ENCODE results near the gene TRPM5.

The TRPM5 gene

GRCh38 chr11:2400069-2400761, 44.1 kb downstream of the TRPM5 start, which contains the start of gene TSSC4:
TSSC4 (plus strand) TSS chr11:2400750; CDS start chr11:2402634, 1,884 bp downstream.
- H3K27ac ChIP-seq, result peak within 1 kb of the TSS; percentile 84 to 97 (median 88)
- H3K36me3 ChIP-seq, result peaks cover 50 to 78% (median 63%) of the 10 kb centered on the region in 11 experiments
- TF ChIP-seq Cebpa-rat (IDR thresholded peaks at IDR 0.05), result 0 out of 22 replicates have a peak, but pooled peaks of 1 of the 11 experiments have one; percentile 14
- no peaks in the 10 kb centered on the region for H3K9me3 ChIP-seq (replicated peaks in 1 of 11)
- no peaks in the 10 kb centered on the region for H3K27me3 ChIP-seq
- H3K4me1 ChIP-seq, result peaks cover 24 to 49% (median 40%) of the 10 kb centered on the region in 10 experiments
- H3K9ac ChIP-seq, result peak within 1 kb of the TSS; percentile 90 to 99 (median 93)
- H3K4me3 ChIP-seq, result peak within 1 kb of the TSS; percentile 82 to 100 (median 94)
- peaks cover 0 to 56% (median 18%) of the 10 kb centered on the region in 11 experiments; a peak in 15 of 22 replicates for H4K20me1 ChIP-seq
- peak within 1 kb of the TSS; percentile 93 to 100 (median 97) for H3K4me2 ChIP-seq

GRCh38 chr11:2399488-2400068, 44.7 kb downstream of the TRPM5 start:
- Histone ChIP-seq H4K20me1 (peaks cover 3 to 59% (median 20%) of the 10 kb centered on the region in 11 experiments; a peak in 18 of 22 replicates), H3K36me3 (peaks cover 50 to 72% (median 63%) of the 10 kb centered on the region in 11 experiments), H3K27ac (peak overlapping the region; percentile 70 to 95 (median 86)), H3K27me3 (no peaks in the 10 kb centered on the region), H3K4me1 (peaks cover 27 to 56% (median 46%) of the 10 kb centered on the region in 10 experiments), H3K4me3 (peak overlapping the region; percentile 58 to 82 (median 68)), H3K4me2 (peak overlapping the region; percentile 89 to 99 (median 96)), H3K9me3 (replicated peaks in 1 of 11) (no peaks in the 10 kb centered on the region), H3K9ac (peak overlapping the region; percentile 78 to 90 (median 85))
- TF ChIP-seq Cebpa-rat (IDR thresholded peaks at IDR 0.05), result no peak

DNA sequence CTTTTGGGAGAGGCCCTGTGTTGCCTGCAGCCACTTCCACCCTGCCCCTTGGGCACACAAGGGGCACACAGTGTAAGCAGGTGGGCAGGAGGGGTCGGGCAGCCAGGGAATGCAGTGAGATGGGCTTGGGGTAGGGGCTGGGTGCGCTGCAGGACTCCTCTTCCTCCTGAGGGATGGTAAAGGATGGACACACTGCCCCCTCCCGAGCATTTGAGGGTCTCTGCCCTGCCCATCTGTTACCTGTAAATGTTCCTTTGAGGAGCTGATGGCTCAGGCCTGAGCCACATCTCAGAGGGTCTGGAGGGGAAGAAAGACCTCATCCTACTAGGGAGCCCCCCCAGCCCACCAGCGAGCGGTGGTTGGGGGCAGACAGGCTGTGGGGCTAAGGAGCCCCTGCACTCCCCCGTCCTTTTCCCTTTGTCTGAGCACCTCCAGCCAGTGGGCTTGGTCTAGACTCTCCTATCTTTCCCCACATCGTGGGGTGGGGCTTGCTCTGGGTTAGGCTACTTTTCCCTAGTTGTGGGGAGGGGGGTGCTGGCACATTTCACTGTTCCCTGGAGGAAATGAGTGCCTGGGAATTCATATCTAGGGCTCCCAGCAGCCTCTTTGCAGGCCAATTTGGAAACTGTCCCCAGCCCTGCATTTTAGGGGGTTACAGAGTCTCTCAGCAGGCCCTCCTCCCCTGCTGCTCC, 45.5 kb downstream of the TRPM5 start:
- H3K4me2 ChIP-seq, result peak overlapping the region; percentile 89 to 99 (median 96)

DNA sequence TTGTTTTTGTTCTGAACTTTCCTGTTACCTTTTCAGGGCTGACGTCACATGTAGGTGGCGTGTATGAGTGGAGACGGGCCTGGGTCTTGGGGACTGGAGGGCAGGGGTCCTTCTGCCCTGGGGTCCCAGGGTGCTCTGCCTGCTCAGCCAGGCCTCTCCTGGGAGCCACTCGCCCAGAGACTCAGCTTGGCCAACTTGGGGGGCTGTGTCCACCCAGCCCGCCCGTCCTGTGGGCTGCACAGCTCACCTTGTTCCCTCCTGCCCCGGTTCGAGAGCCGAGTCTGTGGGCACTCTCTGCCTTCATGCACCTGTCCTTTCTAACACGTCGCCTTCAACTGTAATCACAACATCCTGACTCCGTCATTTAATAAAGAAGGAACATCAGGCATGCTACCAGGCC, 47.3 kb downstream of the TRPM5 start:
- Histone ChIP-seq H3K36me3 (peaks cover 38 to 66% (median 46%) of the 10 kb centered on the region in 11 experiments), H3K4me3 (no peak overlapping the region), H3K27me3 (no peaks in the 10 kb centered on the region), H4K20me1 (peaks cover 29 to 62% (median 45%) of the 10 kb centered on the region in 11 experiments), H3K9me3 (replicated peaks in 1 of 11) (no peaks in the 10 kb centered on the region), H3K4me2 (no peak overlapping the region), H3K27ac (0 out of 22 replicates have a peak overlapping the region, but pooled peaks of 1 of the 11 experiments have one; percentile 34), H3K9ac (peak overlapping the region in 2 of 11 experiments; percentile 52 to 76; a peak in 2 of 22 replicates), H3K4me1 (peaks cover 48 to 78% (median 67%) of the 10 kb centered on the region in 10 experiments)
- TF ChIP-seq Cebpa-rat (IDR thresholded peaks at IDR 0.05), result no peak

More for the DNA sequence above, 45.5 kb downstream of the TRPM5 start:
- Histone ChIP-seq H3K36me3 (peaks cover 46 to 67% (median 57%) of the 10 kb centered on the region in 11 experiments), H3K9ac (peak overlapping the region; percentile 78 to 90 (median 85)), H3K27ac (peak overlapping the region; percentile 70 to 95 (median 86); a peak in 21 of 22 replicates), H3K9me3 (replicated peaks in 1 of 11) (no peaks in the 10 kb centered on the region), H3K4me3 (peak overlapping the region in 7 of 10 experiments; percentile 62 to 82 (median 70); a peak in 12 of 20 replicates), H4K20me1 (peaks cover 11 to 59% (median 28%) of the 10 kb centered on the region in 11 experiments), H3K4me1 (peaks cover 34 to 63% (median 54%) of the 10 kb centered on the region in 10 experiments), H3K27me3 (no peaks in the 10 kb centered on the region)
- no peak for TF ChIP-seq Cebpa-rat (IDR thresholded peaks at IDR 0.05)

GRCh38 chr11:2396471-2396870, 47.8 kb downstream of the TRPM5 start:
- Histone ChIP-seq H3K4me2 (peak overlapping the region in 4 of 11 experiments; percentile 86 to 97 (median 96); a peak in 6 of 22 replicates), H3K9me3 (replicated peaks in 1 of 11) (no peaks in the 10 kb centered on the region), H3K9ac (peak overlapping the region in 1 of 11 experiments; percentile 76; a peak in 2 of 22 replicates), H3K36me3 (peaks cover 40 to 69% (median 49%) of the 10 kb centered on the region in 11 experiments), H3K4me3 (no peak overlapping the region), H4K20me1 (peaks cover 34 to 62% (median 50%) of the 10 kb centered on the region in 11 experiments), H3K4me1 (peaks cover 48 to 78% (median 67%) of the 10 kb centered on the region in 10 experiments), H3K27me3 (no peaks in the 10 kb centered on the region), H3K27ac (0 out of 22 replicates have a peak overlapping the region, but pooled peaks of 2 of the 11 experiments have one; percentile 4 to 34)
- TF ChIP-seq Cebpa-rat (IDR thresholded peaks at IDR 0.05), result no peak

DNA sequence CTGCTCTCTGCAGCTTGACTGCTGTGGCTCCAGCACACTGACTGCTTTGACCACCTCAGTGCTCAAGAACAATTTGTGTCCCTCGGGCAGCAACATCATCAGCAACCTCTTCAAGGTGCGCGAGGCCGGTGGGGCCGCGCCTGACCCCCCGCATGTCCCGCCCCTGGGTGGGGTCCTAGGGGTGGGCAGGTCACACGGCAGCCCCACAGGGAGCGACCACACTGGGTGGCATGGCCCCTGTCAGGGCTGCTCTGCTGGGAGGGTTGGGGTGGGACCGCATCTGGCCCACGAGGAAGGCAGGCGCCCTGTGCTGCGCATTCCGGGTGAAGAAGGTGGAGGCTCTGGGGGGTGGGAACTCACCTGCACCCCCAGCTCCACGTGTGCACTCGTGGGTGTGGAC, 48.5 kb downstream of the TRPM5 start:
- Histone ChIP-seq H3K27me3 (no peaks in the 10 kb centered on the region), H3K9ac (peak overlapping the region in 4 of 11 experiments; percentile 39 to 76 (median 60); a peak in 6 of 22 replicates), H3K36me3 (peaks cover 43 to 75% (median 53%) of the 10 kb centered on the region in 11 experiments), H3K4me1 (peaks cover 54 to 82% (median 71%) of the 10 kb centered on the region in 10 experiments), H3K4me2 (peak overlapping the region in 8 of 11 experiments; percentile 86 to 99 (median 97); a peak in 15 of 22 replicates), H3K27ac (peak overlapping the region in 2 of 11 experiments; percentile 43 to 78; a peak in 5 of 22 replicates), H4K20me1 (peaks cover 41 to 63% (median 56%) of the 10 kb centered on the region in 11 experiments), H3K4me3 (no peak overlapping the region), H3K9me3 (replicated peaks in 1 of 11) (no peaks in the 10 kb centered on the region)
- no peak for TF ChIP-seq Cebpa-rat (IDR thresholded peaks at IDR 0.05)

DNA sequence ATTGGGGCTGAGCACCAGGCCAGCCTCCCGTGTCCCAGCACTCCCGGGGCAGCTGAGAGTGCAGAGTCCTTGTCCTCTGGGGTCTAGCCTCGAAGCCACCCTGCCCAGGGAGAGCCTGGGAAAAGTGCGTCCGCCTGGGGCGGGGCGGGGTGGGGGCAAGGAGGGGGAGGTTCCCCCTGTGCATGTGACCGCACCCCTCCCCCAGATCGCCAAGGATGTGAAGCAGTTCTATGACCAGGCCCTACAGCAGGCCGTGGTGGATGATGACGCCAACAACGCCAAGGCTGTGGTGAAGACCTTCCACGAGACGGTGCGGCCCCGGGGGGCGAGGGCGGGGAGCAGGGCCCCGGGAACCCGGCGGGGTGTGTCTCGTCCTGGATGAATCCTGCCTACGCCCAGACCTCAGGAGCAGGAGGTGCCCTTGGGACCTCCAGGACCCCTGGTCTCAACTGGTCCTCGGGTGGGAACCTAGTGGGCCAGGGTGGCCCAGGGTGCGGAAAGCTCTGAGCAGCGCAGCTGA, 49.0 kb downstream of the TRPM5 start:
- peaks cover 43 to 77% (median 55%) of the 10 kb centered on the region in 11 experiments for H3K36me3 ChIP-seq
- no peaks in the 10 kb centered on the region for H3K9me3 ChIP-seq (replicated peaks in 1 of 11)
- H3K9ac ChIP-seq, result peak overlapping the region in 9 of 11 experiments; percentile 32 to 76 (median 67); a peak in 16 of 22 replicates
- peaks cover 59 to 88% (median 77%) of the 10 kb centered on the region in 10 experiments for H3K4me1 ChIP-seq
- no peaks in the 10 kb centered on the region for H3K27me3 ChIP-seq
- no peak for TF ChIP-seq Cebpa-rat (IDR thresholded peaks at IDR 0.05)
- H3K27ac ChIP-seq, result peak overlapping the region in 8 of 11 experiments; percentile 48 to 80 (median 69); a peak in 16 of 22 replicates
- H3K4me3 ChIP-seq, result peak overlapping the region in 7 of 10 experiments; percentile 42 to 59 (median 51); a peak in 12 of 20 replicates
- H4K20me1 ChIP-seq, result peaks cover 46 to 69% (median 62%) of the 10 kb centered on the region in 11 experiments
- H3K4me2 ChIP-seq, result peak overlapping the region in 10 of 11 experiments; percentile 86 to 99 (median 96); a peak in 19 of 22 replicates

GRCh38 chr11:2394818-2395105, 49.6 kb downstream of the TRPM5 start:
- peak overlapping the region; percentile 70 to 99 (median 96) for H3K4me2 ChIP-seq
- H4K20me1 ChIP-seq, result peaks cover 52 to 74% (median 67%) of the 10 kb centered on the region in 11 experiments
- H3K36me3 ChIP-seq, result peaks cover 43 to 82% (median 58%) of the 10 kb centered on the region in 11 experiments
- no peaks in the 10 kb centered on the region for H3K9me3 ChIP-seq (replicated peaks in 1 of 11)
- peak overlapping the region in 8 of 11 experiments; percentile 48 to 80 (median 69); a peak in 16 of 22 replicates for H3K27ac ChIP-seq
- peak overlapping the region in 10 of 11 experiments; percentile 32 to 76 (median 68); a peak in 17 of 22 replicates for H3K9ac ChIP-seq
- peak overlapping the region in 7 of 10 experiments; percentile 42 to 59 (median 51); a peak in 14 of 20 replicates for H3K4me3 ChIP-seq
- no peaks in the 10 kb centered on the region for H3K27me3 ChIP-seq
- TF ChIP-seq Cebpa-rat (IDR thresholded peaks at IDR 0.05), result no peak
- peaks cover 64 to 92% (median 79%) of the 10 kb centered on the region in 10 experiments for H3K4me1 ChIP-seq

Data from BLaER1 treated with 17β-estradiol and CSF1 and Interleukin-3, amounts not matched to agents 10 nM and 100 nM (cell line).